ENCODE measurements around the gene PHAX.
A peak's percentile ranks its signal among the peaks of the same experiment; 100 is the strongest.
"Not testable (repeated sequence)": the region's sequence is repeated elsewhere in the genome, so short reads cannot be mapped to it uniquely, and the experiment has no call there.

The PHAX gene

GRCh38 chr5:126659805-126660482 is 59.2 kb downstream of the PHAX start:
- DNase-seq: no peak

- no peak for DNase-seq
Measured at GRCh38 chr5:126664586-126664985, 63.8 kb downstream of the PHAX start.

- not testable (repeated sequence) for DNase-seq
Measured at GRCh38 chr5:126670109-126670508, 69.4 kb downstream of the PHAX start.

- not testable (repeated sequence) for DNase-seq
Measured at GRCh38 chr5:126671681-126672080, 70.9 kb downstream of the PHAX start.

- no peak for DNase-seq
Measured at GRCh38 chr5:126673477-126673876, 72.7 kb downstream of the PHAX start.

GRCh38 chr5:126674145-126674544 is 73.4 kb downstream of the PHAX start:
- no peak for DNase-seq

GRCh38 chr5:126675338-126675737 is 74.6 kb downstream of the PHAX start:
- no peak for DNase-seq

- DNase-seq: peak; percentile 64
Measured at GRCh38 chr5:126676195-126676624, 75.5 kb downstream of the PHAX start.

Data from EL (cell line).